CD4-positive, alpha-beta T cell (primary cell): ENCODE results near the gene FAM184A. TPM values are rescaled to one million over a fixed set of nuclear protein-coding genes. Genes with fewer than 3 reads are reported as not detected.
"Not testable (repeated sequence)": the region's sequence is repeated elsewhere in the genome, so short reads cannot be mapped to it uniquely, and the experiment has no call there.

Source experiments
- ATAC-seq: fragments of 200-7000 bp; cut with Tn5 transposase; one replicate; pipeline ENCODE4 v1.10.0; 2022; ENCODE audit warnings: mild to moderate bottlenecking; ENCODE audit not compliant: poor library complexity
- CTCF ChIA-PET: fragments of 350-600 bp; sonication (Branson Sonifier 250); formaldehyde crosslinking; loops from one replicate; lab custom pipeline; 2021; ENCODE audit warnings: antibody characterized with exemption, inconsistent platforms; lab: Charles Lee
- POLR2A ChIA-PET: fragments of 350-600 bp; sonication (Branson Sonifier 250); formaldehyde crosslinking; loops from one replicate; lab custom pipeline; 2021; ENCODE audit warnings: antibody characterized with exemption, inconsistent platforms; lab: Charles Lee
- DNase-seq, 14 experiments: peaks; one replicate each; pipeline ENCODE4 v3.0.0-alpha.2; 2013 to 2020; ENCODE audit warnings: mixed read lengths in 2 of 14
- H3K27ac ChIP-seq, 2 donors: one replicate each; pipeline versions ENCODE4 v1.5.1 to v1.7.0; 2013; ENCODE audit warnings: low read length in 2 of 2, low read depth in 1 of 2, mild to moderate bottlenecking in 1 of 2
- H3K27me3 ChIP-seq, 2 experiments: 1 replicate in 1 of 2; 2 replicates in 1 of 2; pipeline versions ENCODE4 v1.6.1 to v1.7.0; 2013; ENCODE audit warnings: low read length in 2 of 2, control low read depth in 1 of 2, mild to moderate bottlenecking in 1 of 2, moderate library complexity in 1 of 2; ENCODE audit not compliant: insufficient read depth in 2 of 2, control insufficient read depth in 1 of 2
- H3K36me3 ChIP-seq: one replicate; pipeline ENCODE4 v1.6.1; 2013; ENCODE audit warnings: low read length, control low read depth; ENCODE audit not compliant: insufficient read depth
- H3K4me1 ChIP-seq: one replicate; pipeline ENCODE4 v1.6.1; 2013; ENCODE audit warnings: low read length, control low read depth; ENCODE audit not compliant: insufficient read depth
- H3K4me3 ChIP-seq: one replicate; pipeline ENCODE4 v1.5.1; 2013; ENCODE audit warnings: mild to moderate bottlenecking, low read length, moderate library complexity
- H3K9me3 ChIP-seq, 2 experiments: 1 replicate in 1 of 2; 2 replicates in 1 of 2; pipeline versions ENCODE4 v1.6.1 to v1.7.0; 2013; ENCODE audit warnings: low read length in 2 of 2, mild to moderate bottlenecking in 2 of 2, control low read depth in 1 of 2, moderate library complexity in 1 of 2; ENCODE audit not compliant: control insufficient read depth in 1 of 2, insufficient read depth in 1 of 2
- H3K27ac Mint-ChIP-seq: one replicate; pipeline ENCODE4 v1.8.0; 2020; ENCODE audit warnings: mixed read lengths
- H3K27me3 Mint-ChIP-seq: one replicate; pipeline ENCODE4 v1.8.0; 2021; ENCODE audit warnings: mixed read lengths
- H3K36me3 Mint-ChIP-seq: one replicate; pipeline ENCODE4 v1.8.0; 2021; ENCODE audit warnings: low read depth, mixed read lengths
- H3K4me1 Mint-ChIP-seq: one replicate; pipeline ENCODE4 v1.8.0; 2021; ENCODE audit warnings: low read depth, mixed read lengths
- H3K4me3 Mint-ChIP-seq: one replicate; pipeline ENCODE4 v1.8.0; 2020; ENCODE audit warnings: mild to moderate bottlenecking, mixed read lengths
- H3K9me3 Mint-ChIP-seq: one replicate; pipeline ENCODE4 v1.8.0; 2020; ENCODE audit warnings: mixed read lengths
- intact Hi-C, 2 experiments: fragments of 100-400 bp; cut with DNase I in 1 of 2; cut with micrococcal nuclease in 1 of 2; formaldehyde crosslinking; loops; one replicate each; pipeline versions ENCODE4 v1.15.1 to v1.9.0; 2023 to 2025; cut with DNase I, micrococcal nuclease
- total RNA-seq, 174 experiments: library from RNA in 2 of 174; stranded (reverse) in 2 of 174; gene quantifications; one replicate each; pipeline ENCODE4 v1.2.3 and lab custom pipeline; 2021 to 2026
- TF ChIP-seq, protein P1 (sequence below): fragments of 200-600 bp; IDR thresholded peaks from one replicate; pipeline ENCODE4 v1.8.0; 2022; ENCODE audit warnings: antibody characterized with exemption, mild to moderate bottlenecking

FAM184A gene
- total RNA-seq, 2 experiments from 2014 or later = 2.9 to 3.3 TPM

DNA sequence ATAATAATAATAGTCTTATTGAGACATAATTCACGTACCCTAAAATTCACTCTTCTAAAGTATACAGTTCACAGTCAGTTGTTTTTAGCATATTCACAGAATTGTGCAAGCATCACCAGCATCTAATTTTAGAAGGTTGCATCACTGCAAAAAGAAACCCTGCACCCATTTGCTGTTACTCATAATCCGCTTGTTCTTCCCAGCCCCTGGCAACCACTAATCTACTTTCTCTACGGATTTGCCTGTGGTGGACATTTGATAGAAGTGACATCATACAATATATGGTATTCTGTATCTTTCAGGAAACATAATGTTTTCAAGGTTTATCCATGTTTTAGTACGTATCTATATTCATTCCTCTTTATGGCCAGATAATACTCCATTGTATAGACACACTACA lies 41.5 kb upstream of the FAM184A start:
- Mint-ChIP-seq H3K36me3 (no peaks in the 10 kb centered on the region), H3K4me1 (no peaks in the 10 kb centered on the region), H3K4me3 (no peak overlapping the region), H3K9me3 (no peaks in the 10 kb centered on the region), H3K27me3 (no peaks in the 10 kb centered on the region), H3K27ac (no peak overlapping the region)
- Histone ChIP-seq H3K9me3 (no peaks in the 10 kb centered on the region), H3K27me3 (no peaks in the 10 kb centered on the region), H3K4me1 (no peaks in the 10 kb centered on the region), H3K27ac (no peak overlapping the region), H3K4me3 (no peak overlapping the region), H3K36me3 (no peaks in the 10 kb centered on the region)
- intact Hi-C loops = loop anchor here in 1 of 2 experiments (10.0 kb wide), 1 partner anchor 1775 kb away; no protein-coding TSS in a partner anchor
- ATAC-seq (no peak), DNase-seq (peak in 2 of 14 experiments; percentile 21 to 33)
- CTCF ChIA-PET = no interaction called here
- POLR2A ChIA-PET = no interaction called here
- TF ChIP-seq, protein P1, sequence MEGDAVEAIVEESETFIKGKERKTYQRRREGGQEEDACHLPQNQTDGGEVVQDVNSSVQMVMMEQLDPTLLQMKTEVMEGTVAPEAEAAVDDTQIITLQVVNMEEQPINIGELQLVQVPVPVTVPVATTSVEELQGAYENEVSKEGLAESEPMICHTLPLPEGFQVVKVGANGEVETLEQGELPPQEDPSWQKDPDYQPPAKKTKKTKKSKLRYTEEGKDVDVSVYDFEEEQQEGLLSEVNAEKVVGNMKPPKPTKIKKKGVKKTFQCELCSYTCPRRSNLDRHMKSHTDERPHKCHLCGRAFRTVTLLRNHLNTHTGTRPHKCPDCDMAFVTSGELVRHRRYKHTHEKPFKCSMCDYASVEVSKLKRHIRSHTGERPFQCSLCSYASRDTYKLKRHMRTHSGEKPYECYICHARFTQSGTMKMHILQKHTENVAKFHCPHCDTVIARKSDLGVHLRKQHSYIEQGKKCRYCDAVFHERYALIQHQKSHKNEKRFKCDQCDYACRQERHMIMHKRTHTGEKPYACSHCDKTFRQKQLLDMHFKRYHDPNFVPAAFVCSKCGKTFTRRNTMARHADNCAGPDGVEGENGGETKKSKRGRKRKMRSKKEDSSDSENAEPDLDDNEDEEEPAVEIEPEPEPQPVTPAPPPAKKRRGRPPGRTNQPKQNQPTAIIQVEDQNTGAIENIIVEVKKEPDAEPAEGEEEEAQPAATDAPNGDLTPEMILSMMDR = no peak

DNA sequence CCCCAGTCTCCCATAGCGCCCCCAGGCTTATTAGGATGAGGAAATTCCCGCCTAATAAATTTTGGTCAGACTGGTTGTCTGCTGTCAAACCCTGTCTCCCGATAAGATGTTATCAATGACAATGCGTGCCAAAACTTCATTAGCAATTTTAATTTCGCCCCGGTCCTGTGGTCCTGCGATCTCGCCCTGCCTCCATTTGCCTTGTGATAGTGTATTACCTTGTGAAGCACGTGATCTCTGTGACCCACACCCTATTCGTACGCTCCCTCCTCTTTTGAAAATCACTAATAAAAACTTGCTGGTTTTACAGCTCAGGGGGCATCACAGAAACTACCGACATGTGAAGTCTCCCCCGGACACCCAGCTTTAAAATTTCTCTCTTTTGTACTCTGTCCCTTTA lies 40.6 kb upstream of the FAM184A start:
- H3K9me3 ChIP-seq, H3K27ac ChIP-seq, H3K4me3 Mint-ChIP-seq, CTCF ChIA-PET, H3K27me3 ChIP-seq, POLR2A ChIA-PET, H3K4me1 Mint-ChIP-seq, H3K27me3 Mint-ChIP-seq, H3K27ac Mint-ChIP-seq, DNase-seq, ATAC-seq, H3K4me3 ChIP-seq, H3K9me3 Mint-ChIP-seq, H3K36me3 Mint-ChIP-seq, H3K36me3 ChIP-seq, H3K4me1 ChIP-seq: not testable (repeated sequence)
- intact Hi-C loops = loop anchor here in 1 of 2 experiments (10.0 kb wide), 1 partner anchor 1774 kb away; no protein-coding TSS in a partner anchor

DNA sequence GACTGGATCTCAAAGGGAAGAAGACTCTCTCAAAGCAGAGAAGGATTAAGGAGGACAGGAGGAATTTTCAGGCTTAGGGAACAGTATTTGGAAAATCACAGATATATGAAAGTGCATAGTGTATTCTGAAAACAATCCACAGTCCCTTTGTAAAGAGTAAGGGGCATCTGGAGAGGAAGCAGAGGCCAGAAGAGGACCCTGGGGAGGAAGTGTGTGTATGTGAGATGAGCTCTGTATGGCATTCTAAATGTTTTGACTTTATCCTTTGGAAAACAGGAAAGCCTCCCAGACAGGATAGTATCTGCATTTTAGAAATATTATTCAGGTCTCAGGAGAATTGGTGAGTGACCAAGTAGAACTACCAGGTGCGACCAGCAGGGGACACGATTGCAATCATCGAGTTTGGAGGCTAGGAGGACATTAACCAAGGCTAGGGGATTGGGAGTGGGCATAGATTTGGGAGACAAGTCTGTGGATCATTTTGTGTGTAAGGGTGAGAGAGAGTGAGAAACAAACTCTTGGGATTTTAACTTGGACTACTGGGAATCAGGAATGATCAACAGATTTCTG lies 38.3 kb upstream of the FAM184A start:
- H3K4me3 ChIP-seq = no peak overlapping the region
- intact Hi-C loops = loop anchor here in 1 of 2 experiments (10.0 kb wide), 1 partner anchor 1772 kb away; no protein-coding TSS in a partner anchor
- ATAC-seq (no peak), DNase-seq (no peak)
- POLR2A ChIA-PET = no interaction called here
- H3K4me1 Mint-ChIP-seq = no peaks in the 10 kb centered on the region
- no peak overlapping the region for H3K4me3 Mint-ChIP-seq
- no peaks in the 10 kb centered on the region for H3K9me3 ChIP-seq
- no peak overlapping the region for H3K27ac Mint-ChIP-seq
- H3K36me3 Mint-ChIP-seq = no peaks in the 10 kb centered on the region
- no peaks in the 10 kb centered on the region for H3K4me1 ChIP-seq
- H3K36me3 ChIP-seq = no peaks in the 10 kb centered on the region
- no peaks in the 10 kb centered on the region for H3K27me3 ChIP-seq
- H3K27me3 Mint-ChIP-seq = no peaks in the 10 kb centered on the region
- no peaks in the 10 kb centered on the region for H3K9me3 Mint-ChIP-seq
- TF ChIP-seq, protein P1 = no peak
- CTCF ChIA-PET = interaction anchor here (0.6 kb wide), 1 partner anchor 385 kb away, joined by 3 read pairs; no protein-coding TSS in a partner anchor
- no peak overlapping the region for H3K27ac ChIP-seq

DNA sequence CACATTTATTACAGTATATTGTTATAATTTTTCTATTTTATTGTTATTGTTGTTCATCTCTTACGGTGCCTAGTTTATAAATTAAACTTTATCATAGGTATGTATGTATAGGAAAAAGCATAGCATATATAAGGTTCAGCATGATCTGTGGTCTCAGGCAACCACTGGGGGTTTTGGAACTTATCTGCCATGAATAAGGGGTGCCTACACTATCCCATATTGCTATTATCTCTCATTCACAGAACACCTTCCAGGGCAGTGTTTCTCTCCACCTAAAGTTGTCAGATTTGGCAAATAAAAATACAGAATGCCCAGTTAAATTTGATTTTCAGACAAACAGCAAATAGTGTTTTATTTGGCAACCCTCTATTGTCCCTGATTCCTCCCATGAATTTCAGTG lies 35.5 kb upstream of the FAM184A start:
- no peaks in the 10 kb centered on the region for H3K27me3 Mint-ChIP-seq
- H3K4me3 Mint-ChIP-seq = no peak overlapping the region
- Histone ChIP-seq H3K4me1 (peaks cover 9% of the 10 kb centered on the region), H3K27ac (no peak overlapping the region), H3K9me3 (no peaks in the 10 kb centered on the region), H3K4me3 (no peak overlapping the region), H3K36me3 (no peaks in the 10 kb centered on the region), H3K27me3 (no peaks in the 10 kb centered on the region)
- no peak overlapping the region for H3K27ac Mint-ChIP-seq
- no peaks in the 10 kb centered on the region for H3K9me3 Mint-ChIP-seq
- DNase-seq (no peak), ATAC-seq (no peak)
- POLR2A ChIA-PET = no interaction called here
- TF ChIP-seq, protein P1 = no peak
- peaks cover 13% of the 10 kb centered on the region for H3K4me1 Mint-ChIP-seq
- CTCF ChIA-PET = no interaction called here
- intact Hi-C loops = loop anchor here in 1 of 2 experiments (5.0 to 10.0 kb wide), 3 partner anchors 552 to 1769 kb away; no protein-coding TSS in a partner anchor
- H3K36me3 Mint-ChIP-seq = no peaks in the 10 kb centered on the region
